Measurements from ENCODE around the gene PDZRN4. TPM values are rescaled to one million over a fixed set of nuclear protein-coding genes. Genes with fewer than 3 reads are reported as not detected.

The PDZRN4 gene
- total and polyA plus RNA-seq, 2 of the 4 experiments (the other 2 are of a cell fraction), result not detected

GRCh38 chr12:41234692-41235091, 46.6 kb downstream of the PDZRN4 start:
- no peaks in the 10 kb centered on the region for H3K36me3 ChIP-seq (ENCODE audit: control insufficient read depth, insufficient read depth, low read length)
- no peak overlapping the region for H4K91ac ChIP-seq (ENCODE audit: insufficient read depth, low read depth, low read length)
- no peak overlapping the region for H2AK5ac ChIP-seq (ENCODE audit: low read depth, low read length)
- no peaks in the 10 kb centered on the region for H3K9me3 ChIP-seq (ENCODE audit: control insufficient read depth, insufficient read depth, low read length)
- POLR2A ChIA-PET (ENCODE audit: unreplicated experiment), result no interaction called here
- in situ Hi-C loops (cut with MboI; ENCODE audit: low sequenced_read_pairs) (no loop called here), dilution Hi-C loops (cut with HindIII; ENCODE audit: low sequenced_read_pairs, unreplicated experiment) (no loop called here), intact Hi-C loops (cut with micrococcal nuclease) (no loop called here)
- no TSS peak for BruUV-seq (replicated peaks)
- no peak overlapping the region for H3K27ac ChIP-seq (ENCODE audit: insufficient read depth, low read length)
- H2BK15ac ChIP-seq (ENCODE audit: low read depth, low read length), result no peak overlapping the region
- no peaks in the 10 kb centered on the region for H3K4me1 ChIP-seq (ENCODE audit: control insufficient read depth, insufficient read depth, low read length)
- no peak overlapping the region for H3K9ac ChIP-seq (ENCODE audit: low read depth, low read length)
- no peak overlapping the region for H2BK120ac ChIP-seq (ENCODE audit: low read depth, low read length)
- no peaks in the 10 kb centered on the region for H3K79me1 ChIP-seq (ENCODE audit: low read depth in 1 of 2, low read length in 2 of 2)
- H3K4me3 ChIP-seq (ENCODE audit: insufficient read depth, low read depth, low read length), result no peak overlapping the region
- no peak overlapping the region for H2BK5ac ChIP-seq (ENCODE audit: low read depth, low read length, poor library complexity, severe bottlenecking)
- H3K18ac ChIP-seq (ENCODE audit: low read depth, low read length), result no peak overlapping the region
- H2AFZ ChIP-seq (replicated peaks; ENCODE audit: low read length, poor library complexity), result no peak overlapping the region
- H3K23ac ChIP-seq (ENCODE audit: low read depth, low read length), result no peak overlapping the region
- H2BK20ac ChIP-seq (ENCODE audit: low read depth, low read length), result no peak overlapping the region
- no peak overlapping the region for H3K4me2 ChIP-seq (ENCODE audit: low read depth, low read length)
- no peak overlapping the region for H4K8ac ChIP-seq (ENCODE audit: low read depth in 2 of 2, low read length in 2 of 2)
- ATAC-seq (ENCODE audit: low read depth), result no peak
- no CpG with 5 or more reads among the region's 4 CpGs for WGBS, 2 experiments (ENCODE audit: extremely low coverage in 2 of 2, insufficient read length in 1 of 2)
- no peak overlapping the region for H2AK9ac ChIP-seq (replicated peaks; ENCODE audit: low read depth, low read length, poor library complexity)
- no peak overlapping the region for H3K56ac ChIP-seq (ENCODE audit: extremely low read depth, insufficient read depth, low read length)
- H3K9me1 ChIP-seq (ENCODE audit: insufficient read depth, low read length), result no peaks in the 10 kb centered on the region
- H4K5ac ChIP-seq (ENCODE audit: low read depth, low read length), result no peak overlapping the region
- H3K14ac ChIP-seq (replicated peaks; ENCODE audit: low read depth, low read length), result no peak overlapping the region
- H3K27me3 ChIP-seq (ENCODE audit: control insufficient read depth, insufficient read depth, low read length), result no peaks in the 10 kb centered on the region
- no peaks in the 10 kb centered on the region for H4K20me1 ChIP-seq (ENCODE audit: insufficient read depth, low read length)
- CTCF ChIA-PET, result no interaction called here
- DNase-seq, result no peak
- H3K4ac ChIP-seq (ENCODE audit: low read depth, low read length), result no peak overlapping the region
- TF ChIP-seq SMC3 (IDR thresholded peaks at IDR 0.05; ENCODE audit: low read depth, low read length) (no peak), USF2 (IDR thresholded peaks at IDR 0.05; ENCODE audit: low read depth, low read length) (no peak), CTCF (conservative IDR thresholded peaks at IDR 0.05; ENCODE audit: low read depth, low read length) (no peak), MXI1 (IDR thresholded peaks at IDR 0.05; ENCODE audit: borderline replicate concordance, low read depth, low read length) (no peak), MAZ (IDR thresholded peaks at IDR 0.05; ENCODE audit: borderline replicate concordance, low read depth, low read length) (no peak), CHD1 (IDR thresholded peaks at IDR 0.05; ENCODE audit: low read depth, low read length) (no peak), BHLHE40 (IDR thresholded peaks at IDR 0.05; ENCODE audit: low read depth, low read length) (no peak), RFX5 (IDR thresholded peaks at IDR 0.05; ENCODE audit: low read depth, low read length) (no peak)

Data from IMR-90 (cell line).